Left renal pelvis (tissue), 4 donors: ENCODE results near the gene PPP1R14D. TPM values are rescaled to one million over a fixed set of nuclear protein-coding genes. Genes with fewer than 3 reads are reported as not detected.

Experiments used
- DNase-seq, 4 donors: peaks; one replicate each; pipeline ENCODE4 v3.0.0-alpha.2; 2013; ENCODE audit warnings: low read depth in 4 of 4, low spot score in 3 of 4
- polyA plus RNA-seq, 4 donors: library from polyadenylated mRNA; unstranded; fragments of 120-200 nt; gene quantifications; one replicate each; pipeline ENCODE4 v1.2.1, GENCODE V29; 2013; ENCODE audit not compliant: insufficient read length in 4 of 4

The PPP1R14D gene
- polyA plus RNA-seq, 4 donors, result 0.32 to 0.93 (median 0.52) TPM; not detected in 1

- no peak for DNase-seq
Observed at GRCh38 chr15:40853241-40853890, 24.9 kb upstream of the PPP1R14D start.

- DNase-seq, result no peak
Observed at GRCh38 chr15:40852529-40852928, 24.0 kb upstream of the PPP1R14D start.

- no peak for DNase-seq
Observed at GRCh38 chr15:40850576-40851112, 22.1 kb upstream of the PPP1R14D start.

- peak in 3 of 4 donors; percentile 60 to 80 (median 76) for DNase-seq
Observed at GRCh38 chr15:40847223-40847961, 18.9 kb upstream of the PPP1R14D start.

GRCh38 chr15:40846841-40847222 lies 18.3 kb upstream of the PPP1R14D start:
- no peak for DNase-seq

- no peak for DNase-seq
Observed at GRCh38 chr15:40845511-40846284, 17.2 kb upstream of the PPP1R14D start.

GRCh38 chr15:40845036-40845435 lies 16.5 kb upstream of the PPP1R14D start:
- no peak for DNase-seq

GRCh38 chr15:40844696-40845030 lies 16.2 kb upstream of the PPP1R14D start:
- DNase-seq, result no peak

GRCh38 chr15:40843885-40844695 lies 15.6 kb upstream of the PPP1R14D start, which contains the start of gene SPINT1:
Gene SPINT1 (plus strand): TSS chr15:40844048. CDS start chr15:40844555, 507 bp downstream.
- DNase-seq, result no peak

- DNase-seq, result no peak
Observed at GRCh38 chr15:40843261-40843884, 14.9 kb upstream of the PPP1R14D start.

- DNase-seq, result no peak
Observed at GRCh38 chr15:40841741-40842140, 13.2 kb upstream of the PPP1R14D start.

- no peak for DNase-seq
Observed at GRCh38 chr15:40838756-40839155, 10.2 kb upstream of the PPP1R14D start.

GRCh38 chr15:40836020-40836419 lies 7.5 kb upstream of the PPP1R14D start:
- DNase-seq, result no peak

- no peak for DNase-seq
Observed at GRCh38 chr15:40832903-40833302, 4.4 kb upstream of the PPP1R14D start.

- DNase-seq, result no peak
Observed at GRCh38 chr15:40831861-40832260, 3.4 kb upstream of the PPP1R14D start.

- no peak for DNase-seq
Observed at GRCh38 chr15:40830884-40831283, 2.4 kb upstream of the PPP1R14D start.

- no peak for DNase-seq
Observed at GRCh38 chr15:40829115-40829514, 607 bp upstream of the PPP1R14D start.

GRCh38 chr15:40826423-40827075 lies 2.0 kb downstream of the PPP1R14D start:
- no peak for DNase-seq

GRCh38 chr15:40825661-40826422 lies 2.7 kb downstream of the PPP1R14D start:
- DNase-seq, result no peak
